Liver (tissue), 9 donors: ENCODE measurements around the gene PABPC3. TPM values are rescaled to one million over a fixed set of nuclear protein-coding genes. Genes with fewer than 3 reads are reported as not detected.

Source experiments
- DNase-seq: peaks from one replicate; pipeline ENCODE4 v3.0.0-alpha.2; 2017; ENCODE audit warnings: low spot score
- H3K27ac ChIP-seq, 2 donors: one replicate each; pipeline ENCODE4 v1.7.0; 2013; ENCODE audit warnings: inconsistent platforms in 2 of 2, low read length in 2 of 2, control low read depth in 1 of 2, low read depth in 1 of 2, mild to moderate bottlenecking in 1 of 2
- H3K27me3 ChIP-seq, 4 donors: one replicate each; pipeline versions ENCODE4 v1.6.1 to v1.7.0; 2013; ENCODE audit warnings: low read length in 3 of 4, inconsistent platforms in 1 of 4, mild to moderate bottlenecking in 1 of 4, moderate library complexity in 1 of 4; ENCODE audit not compliant: control insufficient read depth in 4 of 4, insufficient read depth in 4 of 4
- H3K36me3 ChIP-seq, 4 donors: one replicate each; pipeline versions ENCODE4 v1.6.1 to v1.7.0; 2013; ENCODE audit warnings: low read length in 3 of 4, mild to moderate bottlenecking in 3 of 4, low read depth in 1 of 4, moderate library complexity in 1 of 4; ENCODE audit not compliant: control insufficient read depth in 4 of 4, insufficient read depth in 3 of 4
- H3K4me1 ChIP-seq, 4 donors: one replicate each; pipeline versions ENCODE4 v1.6.1 to v1.7.0; 2013; ENCODE audit warnings: low read length in 3 of 4, mild to moderate bottlenecking in 3 of 4, moderate library complexity in 1 of 4; ENCODE audit not compliant: control insufficient read depth in 4 of 4, insufficient read depth in 4 of 4
- H3K4me3 ChIP-seq, 3 donors: one replicate each; pipeline versions ENCODE4 v1.6.1 to v1.7.0; 2013; ENCODE audit warnings: low read length in 3 of 3, control low read depth in 1 of 3, low read depth in 1 of 3, mild to moderate bottlenecking in 1 of 3
- H3K9ac ChIP-seq, 2 donors: one replicate each; pipeline ENCODE4 v1.7.0; 2013; ENCODE audit warnings: low read length in 2 of 2, mild to moderate bottlenecking in 2 of 2, moderate library complexity in 2 of 2, control low read depth in 1 of 2, low read depth in 1 of 2
- H3K9me3 ChIP-seq, 4 donors: one replicate each; pipeline versions ENCODE4 v1.6.1 to v1.7.0; 2013; ENCODE audit warnings: low read length in 3 of 4; ENCODE audit not compliant: control insufficient read depth in 4 of 4
- EGR1 ChIP-seq, 2 donors: IDR thresholded peaks; 2 replicates each; pipeline ENCODE4 v1.6.1; 2016 to 2018; ENCODE audit warnings: antibody characterized with exemption in 2 of 2, low read depth in 2 of 2
- FOXA1 ChIP-seq: IDR thresholded peaks from 2 replicates; pipeline ENCODE4 v1.6.1; 2016; ENCODE audit warnings: antibody characterized with exemption
- FOXA2 ChIP-seq: IDR thresholded peaks from 2 replicates; pipeline ENCODE4 v1.6.1; 2016; ENCODE audit warnings: antibody characterized with exemption
- GABPA ChIP-seq, 2 donors: IDR thresholded peaks in 1 of 2; conservative IDR thresholded peaks in 1 of 2; 2 replicates each; pipeline ENCODE4 v1.6.1; 2016; ENCODE audit warnings: antibody characterized with exemption in 2 of 2, mild to moderate bottlenecking in 1 of 2, moderate library complexity in 1 of 2
- HNF4A ChIP-seq, 2 donors: conservative IDR thresholded peaks; 2 replicates each; pipeline ENCODE4 v1.6.1; 2016; ENCODE audit warnings: antibody characterized with exemption in 2 of 2, mild to moderate bottlenecking in 2 of 2
- HNF4G ChIP-seq: IDR thresholded peaks from 2 replicates; pipeline ENCODE4 v1.6.1; 2016; ENCODE audit warnings: antibody characterized with exemption
- JUND ChIP-seq, 2 donors: IDR thresholded peaks; 2 replicates each; pipeline ENCODE4 v1.6.1; 2016; ENCODE audit warnings: antibody characterized with exemption in 2 of 2
- MAX ChIP-seq: IDR thresholded peaks from 2 replicates; pipeline ENCODE4 v1.6.1; 2016; ENCODE audit warnings: antibody characterized with exemption
- RAD21 ChIP-seq, 2 donors: IDR thresholded peaks; 2 replicates each; pipeline ENCODE4 v1.6.1; 2016; ENCODE audit warnings: antibody characterized with exemption in 2 of 2, mild to moderate bottlenecking in 2 of 2
- REST ChIP-seq: IDR thresholded peaks from 2 replicates; pipeline ENCODE4 v1.6.1; 2016; ENCODE audit warnings: antibody characterized with exemption, mild to moderate bottlenecking
- SP1 ChIP-seq: IDR thresholded peaks from 2 replicates; pipeline ENCODE4 v1.6.1; 2018; ENCODE audit warnings: antibody characterized with exemption, mild to moderate bottlenecking
- TAF1 ChIP-seq: conservative IDR thresholded peaks from 2 replicates; pipeline ENCODE4 v1.6.1; 2016; ENCODE audit warnings: antibody characterized with exemption, mild to moderate bottlenecking
- YY1 ChIP-seq: IDR thresholded peaks from 2 replicates; pipeline ENCODE4 v1.6.1; 2016; ENCODE audit warnings: antibody characterized with exemption, mild to moderate bottlenecking
- ZBTB33 ChIP-seq: IDR thresholded peaks from 2 replicates; pipeline ENCODE4 v1.6.1; 2016; ENCODE audit warnings: antibody characterized with exemption
- WGBS: extraction: QIAGEN DNeasy Blood & Tissue Kit; methylation state at CpG from one replicate; pipeline ENCODE4 v1.1.7; 2013; 5-methylcytosine and 5-hydroxymethylcytosine counted together
- polyA plus RNA-seq, 2 donors: library from polyadenylated mRNA; stranded (reverse) in 1 of 2; unstranded in 1 of 2; fragments of 200-250 nt in 1 of 2; fragments of >200 nt in 1 of 2; fragmentation: Nextera tagmentation in 1 of 2; extraction: Ambion mirVana in 1 of 2; gene quantifications; one replicate each; pipeline versions ENCODE4 v1.2.1 to v1.2.3, GENCODE V29; 2013 to 2015
- total RNA-seq, 2 donors: library from RNA; depleted of rRNA; stranded (reverse); fragments of >200 nt; gene quantifications; one replicate each; pipeline ENCODE4 v1.2.3, GENCODE V29; 2014
- TF ChIP-seq, protein P1 (sequence below): IDR thresholded peaks from 2 replicates; pipeline ENCODE4 v1.6.1; 2016; ENCODE audit warnings: antibody characterized with exemption
- TF ChIP-seq, protein P2 (sequence below): fragments of 150-350 bp; IDR thresholded peaks from 2 replicates; pipeline ENCODE4 v1.5.1; 2017; ENCODE audit warnings: improper control_type of control experiment, low read depth, low read length; ENCODE audit not compliant: missing input control
- donor health status: healthy.
- donor health status: healthy.
- donor health status: healthy.
- donor health status: healthy.
- donor health status: healthy.

PABPC3 gene
- total RNA-seq (under 1 TPM; under 0.01 to 0.19 TPM), polyA plus RNA-seq (under 1 TPM in 1 of 2 donors, not detected in 1; 0.08 TPM)

- no peak within 1 kb of the TSS for H3K27ac ChIP-seq
- H3K9ac ChIP-seq: no peak within 1 kb of the TSS
- H3K4me1 ChIP-seq: no peaks in the 10 kb centered on the region
- peaks cover 0 to 5% (median 0%) of the 10 kb centered on the region in 4 donors for H3K9me3 ChIP-seq
- H3K4me3 ChIP-seq: peak within 1 kb of the TSS in 1 of 3 donors; percentile 20
- whole genome bisulfite sequencing: 36% methylated on average over 50 of the region's 50 CpGs
- TF ChIP-seq ZBTB33 (no peak), HNF4G (no peak), FOXA1 (no peak), HNF4A (conservative IDR thresholded peaks at IDR 0.05) (no peak), FOXA2 (no peak), TAF1 (no peak), JUND (IDR thresholded peaks at IDR 0.05) (no peak), RAD21 (IDR thresholded peaks at IDR 0.05) (no peak)
- TF ChIP-seq, protein P1, sequence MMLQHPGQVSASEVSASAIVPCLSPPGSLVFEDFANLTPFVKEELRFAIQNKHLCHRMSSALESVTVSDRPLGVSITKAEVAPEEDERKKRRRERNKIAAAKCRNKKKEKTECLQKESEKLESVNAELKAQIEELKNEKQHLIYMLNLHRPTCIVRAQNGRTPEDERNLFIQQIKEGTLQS: no peak
- peaks cover 0 to 11% (median under 1%) of the 10 kb centered on the region in 4 donors for H3K27me3 ChIP-seq
- no peak for DNase-seq
- no peaks in the 10 kb centered on the region for H3K36me3 ChIP-seq
Observed at GRCh38 chr13:25095851-25096453, at the start of gene PABPC3. Gene PABPC3, plus strand, starts transcription at chr13:25096136. Its CDS starts 63 bp downstream, at chr13:25096199.

DNA sequence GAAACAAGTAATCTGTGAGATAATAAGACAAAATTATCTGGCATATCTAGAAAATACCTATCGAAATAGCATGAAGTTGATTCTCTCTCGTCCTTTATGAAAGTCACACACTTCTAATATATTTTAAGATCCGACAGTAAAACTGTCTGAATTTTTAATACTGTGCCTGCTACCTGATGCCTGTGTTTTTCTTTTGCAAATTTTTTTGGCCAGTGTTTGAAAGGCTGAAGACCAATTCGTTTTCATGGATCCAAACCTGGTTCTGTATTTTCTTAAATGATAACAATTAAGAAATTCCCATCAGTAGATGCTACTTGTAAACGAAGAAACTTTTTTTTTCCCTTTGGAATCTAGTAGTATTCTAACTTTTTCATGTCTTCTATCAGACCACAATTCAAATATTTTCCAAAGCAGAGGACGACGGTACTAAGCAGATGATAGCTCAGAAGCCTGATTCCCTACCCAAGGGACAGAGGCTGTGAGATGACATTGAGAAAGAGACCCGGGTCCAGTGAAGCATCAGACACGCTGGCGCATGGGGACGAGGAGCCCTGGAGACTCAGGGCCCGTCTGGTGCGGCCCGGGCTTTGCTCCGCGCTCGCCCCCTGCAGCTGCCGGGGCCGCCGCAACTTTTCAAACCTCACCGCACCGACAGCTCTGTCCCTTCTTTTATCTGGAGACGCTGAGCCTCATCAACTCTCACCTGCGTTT, 49.5 kb upstream of the PABPC3 start:
- no peak overlapping the region for H3K9ac ChIP-seq
- TF ChIP-seq HNF4A (conservative IDR thresholded peaks at IDR 0.05): no peak
- no peak for TF ChIP-seq JUND (IDR thresholded peaks at IDR 0.05)
- no peak for TF ChIP-seq SP1
- TF ChIP-seq FOXA1: no peak
- TF ChIP-seq MAX: no peak
- TF ChIP-seq EGR1 (IDR thresholded peaks at IDR 0.05; ENCODE audit: low read depth in 2 of 2): no peak
- no peak for TF ChIP-seq YY1
- TF ChIP-seq REST: no peak
- no peak for TF ChIP-seq GABPA (IDR thresholded peaks at IDR 0.05 in 1 of 2, conservative IDR thresholded peaks at IDR 0.05 in 1 of 2)
- no peak for TF ChIP-seq TAF1
- TF ChIP-seq, protein P2, sequence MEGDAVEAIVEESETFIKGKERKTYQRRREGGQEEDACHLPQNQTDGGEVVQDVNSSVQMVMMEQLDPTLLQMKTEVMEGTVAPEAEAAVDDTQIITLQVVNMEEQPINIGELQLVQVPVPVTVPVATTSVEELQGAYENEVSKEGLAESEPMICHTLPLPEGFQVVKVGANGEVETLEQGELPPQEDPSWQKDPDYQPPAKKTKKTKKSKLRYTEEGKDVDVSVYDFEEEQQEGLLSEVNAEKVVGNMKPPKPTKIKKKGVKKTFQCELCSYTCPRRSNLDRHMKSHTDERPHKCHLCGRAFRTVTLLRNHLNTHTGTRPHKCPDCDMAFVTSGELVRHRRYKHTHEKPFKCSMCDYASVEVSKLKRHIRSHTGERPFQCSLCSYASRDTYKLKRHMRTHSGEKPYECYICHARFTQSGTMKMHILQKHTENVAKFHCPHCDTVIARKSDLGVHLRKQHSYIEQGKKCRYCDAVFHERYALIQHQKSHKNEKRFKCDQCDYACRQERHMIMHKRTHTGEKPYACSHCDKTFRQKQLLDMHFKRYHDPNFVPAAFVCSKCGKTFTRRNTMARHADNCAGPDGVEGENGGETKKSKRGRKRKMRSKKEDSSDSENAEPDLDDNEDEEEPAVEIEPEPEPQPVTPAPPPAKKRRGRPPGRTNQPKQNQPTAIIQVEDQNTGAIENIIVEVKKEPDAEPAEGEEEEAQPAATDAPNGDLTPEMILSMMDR: no peak
- TF ChIP-seq HNF4G: no peak
- no peak for TF ChIP-seq FOXA2
- TF ChIP-seq, protein P1: no peak
- no peak for TF ChIP-seq RAD21 (IDR thresholded peaks at IDR 0.05)
- DNase-seq: no peak
- WGBS: 13% methylated on average over 24 of the region's 24 CpGs
- H3K9me3 ChIP-seq: peaks cover 0 to 4% (median 1%) of the 10 kb centered on the region in 4 donors
- peaks cover 0 to 11% (median 5%) of the 10 kb centered on the region in 4 donors for H3K27me3 ChIP-seq
- H3K27ac ChIP-seq: no peak overlapping the region
- no peak overlapping the region for H3K4me3 ChIP-seq
- H3K36me3 ChIP-seq: no peaks in the 10 kb centered on the region
- peaks cover 0 to 5% (median 1%) of the 10 kb centered on the region in 4 donors for H3K4me1 ChIP-seq
